ENCODE results near the gene MLF2. TPM values are rescaled to one million over a fixed set of nuclear protein-coding genes. Genes with fewer than 3 reads are reported as not detected.

Gene MLF2
- total RNA-seq, 4 donors from 2014 or later, result 158 to 170 (median 162) TPM

- Histone ChIP-seq H3K4me3 (peak overlapping the region; percentile 77 to 88 (median 83)), H3K9me3 (no peaks in the 10 kb centered on the region), H3K4me1 (peaks cover 12 to 36% (median 20%) of the 10 kb centered on the region in 3 donors), H3K36me3 (peaks cover 18 to 46% (median 25%) of the 10 kb centered on the region in 3 donors), H3K27me3 (no peaks in the 10 kb centered on the region), H3K27ac (peak overlapping the region; percentile 96 to 100 (median 98))
- 4 to 6% methylated on average over 10 to 14 of the region's 24 CpGs for whole genome bisulfite sequencing, 2 donors
- DNase-seq, result no peak
- TF ChIP-seq CTCF (IDR thresholded peaks at IDR 0.05) (peak in 3 of 6 experiments; percentile 13 to 28 (median 18)), POLR2A (IDR thresholded peaks at IDR 0.05) (no peak)
- intact Hi-C loops (cut with DNase I), result no loop called here
These were observed 597 bp downstream of the MLF2 start for GRCh38 chr12:6752167-6752920.

- WGBS, 2 donors, result 49 to 80% methylated on average over 1 to 5 of the region's 7 CpGs
- intact Hi-C loops (cut with DNase I), result no loop called here
These were observed 1.2 kb downstream of the MLF2 start for GRCh38 chr12:6751767-6752166.

GRCh38 chr12:6750506-6750905, 2.4 kb downstream of the MLF2 start:
- no peak for TF ChIP-seq POLR2A (IDR thresholded peaks at IDR 0.05)
- no peak for TF ChIP-seq CTCF (IDR thresholded peaks at IDR 0.05)
- Histone ChIP-seq H3K4me1 (peaks cover 12 to 44% (median 20%) of the 10 kb centered on the region in 3 donors), H3K27me3 (no peaks in the 10 kb centered on the region), H3K27ac (no peak overlapping the region), H3K36me3 (peaks cover 18 to 59% (median 33%) of the 10 kb centered on the region in 3 donors), H3K4me3 (no peak overlapping the region), H3K9me3 (no peaks in the 10 kb centered on the region)
- no peak for DNase-seq
- WGBS, 2 donors, result 60 to 70% methylated on average over 3 to 4 of the region's 4 CpGs
- intact Hi-C loops (cut with DNase I), result no loop called here

More at GRCh38 chr12:6751767-6752166, 1.2 kb downstream of the MLF2 start:
- TF ChIP-seq POLR2A (IDR thresholded peaks at IDR 0.05) (no peak), CTCF (IDR thresholded peaks at IDR 0.05) (no peak)
- H3K9me3 ChIP-seq, result no peaks in the 10 kb centered on the region
- DNase-seq, result no peak
- H3K36me3 ChIP-seq, result peaks cover 18 to 51% (median 30%) of the 10 kb centered on the region in 3 donors
- no peaks in the 10 kb centered on the region for H3K27me3 ChIP-seq
- peaks cover 12 to 36% (median 20%) of the 10 kb centered on the region in 3 donors for H3K4me1 ChIP-seq
- peak overlapping the region; percentile 96 to 100 (median 98) for H3K27ac ChIP-seq
- peak overlapping the region in 3 of 4 donors; percentile 77 to 88 (median 80) for H3K4me3 ChIP-seq

- DNase-seq, result no peak
- Histone ChIP-seq H3K9me3 (no peaks in the 10 kb centered on the region), H3K4me3 (no peak overlapping the region), H3K27me3 (no peaks in the 10 kb centered on the region), H3K36me3 (peaks cover 18 to 59% (median 33%) of the 10 kb centered on the region in 3 donors), H3K27ac (no peak overlapping the region), H3K4me1 (peaks cover 12 to 36% (median 13%) of the 10 kb centered on the region in 3 donors)
- TF ChIP-seq CTCF (IDR thresholded peaks at IDR 0.05) (no peak), POLR2A (IDR thresholded peaks at IDR 0.05) (no peak)
- 80 to 83% methylated on average over 2 to 3 of the region's 28 CpGs for WGBS, 2 donors
- intact Hi-C loops (cut with DNase I), result no loop called here
These were observed 4.2 kb downstream of the MLF2 start for GRCh38 chr12:6748761-6749160.

GRCh38 chr12:6747216-6747615, 5.7 kb downstream of the MLF2 start:
- Histone ChIP-seq H3K27me3 (no peaks in the 10 kb centered on the region), H3K36me3 (peaks cover 18 to 59% (median 33%) of the 10 kb centered on the region in 3 donors), H3K4me3 (no peak overlapping the region), H3K9me3 (no peaks in the 10 kb centered on the region), H3K4me1 (peaks cover 8 to 29% (median 10%) of the 10 kb centered on the region in 3 donors), H3K27ac (no peak overlapping the region)
- TF ChIP-seq POLR2A (IDR thresholded peaks at IDR 0.05) (no peak), CTCF (IDR thresholded peaks at IDR 0.05) (no peak)
- WGBS, 2 donors, result 58 to 63% methylated on average over 3 to 4 of the region's 4 CpGs
- DNase-seq, result no peak
- intact Hi-C loops (cut with DNase I), result no loop called here
